Activated CD4-positive, alpha-beta T cell treated with anti-CD3 and anti-CD28 coated beads, Interleukin-2, amount 10 ng/mL, durations not matched to agents 24 days and 14 days (primary cell): Measurements from ENCODE around the gene MMEL1. TPM values are rescaled to one million over a fixed set of nuclear protein-coding genes. Genes with fewer than 3 reads are reported as not detected.

Experiments
- DNase-seq: peaks from one replicate; pipeline ENCODE4 v3.0.0; 2022
- H3K27ac Mint-ChIP-seq: one replicate; pipeline ENCODE4 v1.8.0; 2022; ENCODE audit warnings: mild to moderate bottlenecking, mixed read lengths
- H3K27me3 Mint-ChIP-seq: one replicate; pipeline ENCODE4 v1.8.0; 2022; ENCODE audit warnings: mixed read lengths
- H3K36me3 Mint-ChIP-seq: one replicate; pipeline ENCODE4 v1.8.0; 2022; ENCODE audit warnings: low read depth, mild to moderate bottlenecking, mixed read lengths
- H3K4me1 Mint-ChIP-seq: one replicate; pipeline ENCODE4 v1.8.0; 2021; ENCODE audit warnings: mixed read lengths
- H3K4me3 Mint-ChIP-seq: one replicate; pipeline ENCODE4 v1.8.0; 2022; ENCODE audit warnings: mild to moderate bottlenecking, moderate library complexity, mixed read lengths
- H3K9me3 Mint-ChIP-seq: one replicate; pipeline ENCODE4 v1.8.0; 2021; ENCODE audit warnings: mixed read lengths
- intact Hi-C: fragments of 100-400 bp; cut with micrococcal nuclease; formaldehyde crosslinking; loops from one replicate; pipeline ENCODE4 v1.15.1; 2023
- total RNA-seq: library from RNA; stranded (reverse); gene quantifications from 2 replicates; pipeline ENCODE4 v1.2.3, GENCODE V29; 2022

MMEL1 gene
- total RNA-seq, 1 donor from 2014 or later = 0.54 TPM

- H3K4me3 Mint-ChIP-seq = no peak overlapping the region
- no peak overlapping the region for H3K27ac Mint-ChIP-seq
- no peak for DNase-seq
- no peaks in the 10 kb centered on the region for H3K27me3 Mint-ChIP-seq
- intact Hi-C loops = no loop called here
- H3K4me1 Mint-ChIP-seq = peaks cover 4% of the 10 kb centered on the region
- H3K9me3 Mint-ChIP-seq = no peaks in the 10 kb centered on the region
- H3K36me3 Mint-ChIP-seq = peaks cover 35% of the 10 kb centered on the region
These were observed 66.4 kb downstream of the MMEL1 start for GRCh38 chr1:2566101-2567045.

DNA sequence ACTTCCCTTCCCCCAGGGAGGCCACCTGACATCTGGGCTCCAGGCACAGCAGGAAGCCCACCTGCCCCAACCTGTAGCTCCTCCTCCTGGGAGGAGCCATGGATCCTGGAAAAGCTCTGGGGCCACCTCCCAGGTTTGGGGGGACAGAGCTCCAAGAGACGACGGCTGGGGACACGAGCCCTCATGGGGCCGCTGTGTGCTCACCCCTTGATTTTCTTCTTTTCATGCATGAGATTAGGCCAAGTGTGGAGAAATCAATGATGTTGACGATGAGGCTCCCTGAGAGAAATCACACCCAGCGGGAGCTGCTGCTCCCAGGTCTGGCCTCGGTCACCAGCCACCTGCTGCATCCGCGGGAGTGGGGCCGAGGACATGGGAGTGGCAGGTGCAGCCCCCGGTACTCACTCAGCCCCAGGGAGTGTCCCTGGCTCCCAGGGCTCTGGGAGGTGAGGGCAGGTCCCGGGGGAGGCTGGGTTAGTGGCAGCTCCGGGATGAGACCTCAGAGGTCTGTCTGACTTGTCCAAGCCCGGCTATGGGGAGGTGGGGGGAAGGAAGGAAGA, 67.9 kb downstream of the MMEL1 start:
- no peak overlapping the region for H3K27ac Mint-ChIP-seq
- no peak for DNase-seq
- H3K36me3 Mint-ChIP-seq = peaks cover 31% of the 10 kb centered on the region
- intact Hi-C loops = no loop called here
- no peak overlapping the region for H3K4me3 Mint-ChIP-seq
- no peaks in the 10 kb centered on the region for H3K9me3 Mint-ChIP-seq
- no peaks in the 10 kb centered on the region for H3K27me3 Mint-ChIP-seq
- peaks cover 7% of the 10 kb centered on the region for H3K4me1 Mint-ChIP-seq

DNA sequence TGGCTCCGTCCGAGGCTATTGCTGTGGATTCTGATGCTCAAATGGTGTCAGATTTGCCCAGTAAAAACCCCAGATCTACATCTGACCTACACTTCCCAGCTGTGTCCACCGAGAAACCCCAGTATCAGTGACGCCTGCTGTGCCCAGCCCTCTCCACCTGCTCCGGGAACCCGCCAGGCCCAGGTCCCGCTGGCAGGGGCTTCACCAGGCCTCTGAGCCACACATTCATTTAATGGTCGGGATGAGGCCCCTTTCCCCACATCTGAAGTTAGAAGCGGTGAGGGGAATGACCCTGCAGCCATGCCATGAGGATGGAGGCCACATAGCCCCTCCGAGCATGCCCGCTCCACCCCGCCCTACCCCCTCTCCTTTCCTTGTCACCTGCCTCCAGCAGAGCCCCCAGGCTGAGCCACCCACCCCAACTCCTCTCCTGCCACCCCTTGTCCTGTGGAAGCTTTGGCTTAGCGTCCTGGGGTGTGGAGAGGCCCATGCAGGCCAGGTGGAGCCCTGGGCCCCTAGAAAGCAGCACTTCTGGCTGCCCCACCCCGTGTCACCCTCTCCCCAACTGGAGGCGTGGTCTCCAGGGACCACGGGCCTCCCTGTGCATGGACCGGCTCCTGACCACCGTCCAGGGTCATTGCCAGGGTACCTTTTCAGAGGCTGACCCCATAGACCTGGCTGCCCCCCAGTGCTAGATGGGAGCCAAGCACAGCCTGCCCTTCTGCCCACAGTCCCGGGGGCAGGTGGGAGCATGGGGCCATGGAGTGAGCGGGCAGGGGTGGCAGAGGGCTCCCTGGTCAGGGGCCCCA, 68.6 kb downstream of the MMEL1 start:
- H3K4me3 Mint-ChIP-seq = no peak overlapping the region
- no peak for DNase-seq
- intact Hi-C loops = no loop called here
- H3K27me3 Mint-ChIP-seq = no peaks in the 10 kb centered on the region
- H3K4me1 Mint-ChIP-seq = peaks cover 7% of the 10 kb centered on the region
- no peaks in the 10 kb centered on the region for H3K9me3 Mint-ChIP-seq
- peaks cover 34% of the 10 kb centered on the region for H3K36me3 Mint-ChIP-seq
- no peak overlapping the region for H3K27ac Mint-ChIP-seq

GRCh38 chr1:2563205-2563604, 69.6 kb downstream of the MMEL1 start:
- Mint-ChIP-seq H3K36me3 (peaks cover 36% of the 10 kb centered on the region), H3K4me1 (peaks cover 10% of the 10 kb centered on the region), H3K27me3 (no peaks in the 10 kb centered on the region), H3K27ac (no peak overlapping the region), H3K9me3 (no peaks in the 10 kb centered on the region), H3K4me3 (no peak overlapping the region)
- DNase-seq = no peak
- intact Hi-C loops = no loop called here

GRCh38 chr1:2561898-2562895, 70.6 kb downstream of the MMEL1 start:
- no peaks in the 10 kb centered on the region for H3K9me3 Mint-ChIP-seq
- peaks cover 41% of the 10 kb centered on the region for H3K36me3 Mint-ChIP-seq
- H3K27ac Mint-ChIP-seq = no peak overlapping the region
- H3K27me3 Mint-ChIP-seq = no peaks in the 10 kb centered on the region
- peaks cover 12% of the 10 kb centered on the region for H3K4me1 Mint-ChIP-seq
- no peak overlapping the region for H3K4me3 Mint-ChIP-seq
- intact Hi-C loops = no loop called here
- no peak for DNase-seq

- Mint-ChIP-seq H3K27me3 (no peaks in the 10 kb centered on the region), H3K4me3 (peak overlapping the region; percentile 61), H3K36me3 (peaks cover 48% of the 10 kb centered on the region), H3K27ac (peak overlapping the region; percentile 82), H3K4me1 (peaks cover 12% of the 10 kb centered on the region), H3K9me3 (no peaks in the 10 kb centered on the region)
- intact Hi-C loops = no loop called here
- no peak for DNase-seq
These were observed 71.4 kb downstream of the MMEL1 start for GRCh38 chr1:2561446-2561845.

GRCh38 chr1:2560299-2561073, 72.3 kb downstream of the MMEL1 start:
- Mint-ChIP-seq H3K27ac (no peak overlapping the region), H3K36me3 (peaks cover 53% of the 10 kb centered on the region), H3K4me3 (no peak overlapping the region), H3K4me1 (peaks cover 14% of the 10 kb centered on the region), H3K27me3 (no peaks in the 10 kb centered on the region), H3K9me3 (no peaks in the 10 kb centered on the region)
- DNase-seq = no peak
- intact Hi-C loops = no loop called here

GRCh38 chr1:2559509-2560298, 73.1 kb downstream of the MMEL1 start:
- Mint-ChIP-seq H3K9me3 (no peaks in the 10 kb centered on the region), H3K36me3 (peaks cover 55% of the 10 kb centered on the region), H3K4me3 (no peak overlapping the region), H3K27ac (no peak overlapping the region), H3K27me3 (no peaks in the 10 kb centered on the region), H3K4me1 (peaks cover 18% of the 10 kb centered on the region)
- intact Hi-C loops = no loop called here
- no peak for DNase-seq

- H3K27me3 Mint-ChIP-seq = no peaks in the 10 kb centered on the region
- peaks cover 25% of the 10 kb centered on the region for H3K4me1 Mint-ChIP-seq
- no peaks in the 10 kb centered on the region for H3K9me3 Mint-ChIP-seq
- peak overlapping the region; percentile 76 for H3K4me3 Mint-ChIP-seq
- peak overlapping the region; percentile 60 for H3K27ac Mint-ChIP-seq
- DNase-seq = no peak
- intact Hi-C loops = no loop called here
- peaks cover 54% of the 10 kb centered on the region for H3K36me3 Mint-ChIP-seq
These were observed 74.0 kb downstream of the MMEL1 start for GRCh38 chr1:2558861-2559260.

DNA sequence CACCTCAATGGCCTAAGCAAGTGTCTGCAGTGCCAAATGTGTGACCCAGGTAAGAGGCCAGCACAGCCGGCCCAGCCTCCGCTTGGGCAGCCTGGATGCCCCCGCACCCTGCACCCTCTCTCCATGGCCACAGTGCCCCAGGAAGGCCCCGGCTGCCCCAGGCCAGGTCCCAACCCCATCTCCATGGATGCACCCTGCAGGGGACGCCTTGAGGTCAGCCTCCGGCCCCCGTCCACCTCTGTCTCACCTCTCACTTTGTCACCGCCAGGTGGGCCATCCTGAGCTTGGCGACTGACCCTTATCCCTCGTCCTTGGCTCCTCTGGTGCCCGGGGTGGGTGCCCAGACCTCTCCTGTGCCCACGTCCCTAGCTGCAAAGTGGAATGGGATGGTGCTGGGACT, 74.4 kb downstream of the MMEL1 start:
- H3K4me3 Mint-ChIP-seq = peak overlapping the region; percentile 99
- H3K27me3 Mint-ChIP-seq = no peaks in the 10 kb centered on the region
- peaks cover 28% of the 10 kb centered on the region for H3K4me1 Mint-ChIP-seq
- no peaks in the 10 kb centered on the region for H3K9me3 Mint-ChIP-seq
- peaks cover 49% of the 10 kb centered on the region for H3K36me3 Mint-ChIP-seq
- DNase-seq = no peak
- peak overlapping the region; percentile 98 for H3K27ac Mint-ChIP-seq
- intact Hi-C loops = no loop called here

- intact Hi-C loops = no loop called here
- H3K27me3 Mint-ChIP-seq = no peaks in the 10 kb centered on the region
- peaks cover 28% of the 10 kb centered on the region for H3K4me1 Mint-ChIP-seq
- peak overlapping the region; percentile 98 for H3K27ac Mint-ChIP-seq
- H3K9me3 Mint-ChIP-seq = no peaks in the 10 kb centered on the region
- peak overlapping the region; percentile 99 for H3K4me3 Mint-ChIP-seq
- no peak for DNase-seq
- peaks cover 47% of the 10 kb centered on the region for H3K36me3 Mint-ChIP-seq
These were observed 75.1 kb downstream of the MMEL1 start for GRCh38 chr1:2557482-2558400.
